HG03520 (cell line): ENCODE measurements around the gene ESRRG.

Experiments used
- ATAC-seq: cut with Tn5 transposase; IDR thresholded peaks from one replicate; pipeline ENCODE4 v1.9.1; 2021; ENCODE audit warnings: mild to moderate bottlenecking, moderate library complexity; ENCODE audit not compliant: unreplicated experiment

ESRRG gene

DNA sequence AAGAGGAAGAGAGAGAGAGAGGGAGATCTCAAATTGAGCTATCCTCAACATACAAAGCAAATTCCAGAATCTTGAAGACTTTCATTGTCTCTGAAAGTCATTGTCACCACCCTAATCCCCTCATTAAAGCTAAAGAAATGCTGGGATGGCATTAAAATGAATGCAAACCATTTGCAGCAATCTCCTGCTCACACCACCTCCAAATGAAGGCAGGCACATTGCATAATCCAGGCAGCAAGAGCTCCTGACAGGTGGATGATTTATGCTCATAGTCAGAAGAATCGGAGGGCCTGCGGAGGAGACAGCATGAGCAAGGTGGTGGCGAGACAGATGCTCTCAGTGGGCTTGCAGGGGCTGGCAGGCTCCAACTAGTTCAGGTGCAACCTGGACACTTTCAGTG is 90.2 kb downstream of the ESRRG start:
- no peak for ATAC-seq

DNA sequence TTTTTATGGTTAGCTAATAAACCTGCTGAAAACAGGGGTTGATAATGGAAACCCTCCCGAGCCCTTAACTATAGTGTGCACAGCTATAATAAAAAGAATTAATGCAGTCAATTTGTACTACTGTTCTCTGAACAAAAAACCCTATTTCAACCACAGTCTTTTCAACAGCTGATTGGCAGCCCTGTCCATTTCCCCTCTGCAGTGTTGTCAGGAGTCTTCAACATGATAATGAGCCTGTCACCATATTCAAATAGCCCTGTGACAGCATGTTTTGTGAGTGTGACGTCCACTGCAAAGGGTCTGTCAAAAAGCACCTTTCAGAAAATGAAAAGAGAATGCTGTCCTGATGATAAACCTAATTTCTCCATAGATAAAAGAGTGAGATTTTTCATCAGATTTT is 92.7 kb downstream of the ESRRG start:
- no peak for ATAC-seq

GRCh38 chr1:216627252-216627651 is 96.0 kb downstream of the ESRRG start:
- ATAC-seq: no peak

GRCh38 chr1:216626394-216627067 is 96.7 kb downstream of the ESRRG start:
- no peak for ATAC-seq

DNA sequence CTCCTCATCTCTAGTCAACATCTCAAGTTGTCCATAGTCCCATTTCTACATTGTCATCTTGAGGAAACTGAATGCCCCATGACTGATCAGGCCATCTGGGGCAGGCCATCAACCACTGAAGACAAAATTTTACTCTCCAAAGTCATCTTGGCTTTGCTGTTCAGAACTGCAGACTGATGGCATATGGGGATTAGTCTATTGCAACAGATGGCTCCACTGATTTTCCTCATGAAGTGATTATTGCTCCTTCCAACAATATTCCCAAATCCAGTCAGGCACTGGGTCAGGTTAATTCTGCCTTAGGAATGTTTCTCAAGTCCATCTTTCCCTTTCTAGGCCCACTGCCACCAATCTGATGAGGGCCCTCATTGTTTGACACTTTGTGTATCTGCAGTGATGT is 101.7 kb downstream of the ESRRG start:
- no peak for ATAC-seq

GRCh38 chr1:216617081-216617875 is 106.0 kb downstream of the ESRRG start:
- no peak for ATAC-seq

DNA sequence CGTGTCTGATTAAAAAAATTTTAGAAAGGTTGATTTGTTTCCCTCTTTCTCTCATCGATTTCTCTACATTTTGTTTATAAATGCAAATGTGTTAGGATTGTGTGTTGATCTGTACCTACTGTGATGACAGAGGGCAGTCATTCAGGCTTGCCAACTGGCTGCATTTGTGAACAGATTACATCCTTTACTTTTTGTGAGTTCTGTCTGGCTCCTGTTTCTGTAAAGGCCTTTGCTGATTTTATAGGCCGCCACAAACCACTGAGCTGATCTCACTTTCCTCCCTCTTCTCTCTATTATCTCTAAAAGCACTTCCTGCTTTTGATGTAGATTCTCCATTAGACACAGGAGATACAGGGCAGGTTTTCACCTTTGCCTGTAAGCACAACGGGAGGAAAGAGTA is 106.8 kb downstream of the ESRRG start:
- no peak for ATAC-seq

- ATAC-seq: no peak
These were observed 109.0 kb downstream of the ESRRG start for GRCh38 chr1:216614011-216614934.

DNA sequence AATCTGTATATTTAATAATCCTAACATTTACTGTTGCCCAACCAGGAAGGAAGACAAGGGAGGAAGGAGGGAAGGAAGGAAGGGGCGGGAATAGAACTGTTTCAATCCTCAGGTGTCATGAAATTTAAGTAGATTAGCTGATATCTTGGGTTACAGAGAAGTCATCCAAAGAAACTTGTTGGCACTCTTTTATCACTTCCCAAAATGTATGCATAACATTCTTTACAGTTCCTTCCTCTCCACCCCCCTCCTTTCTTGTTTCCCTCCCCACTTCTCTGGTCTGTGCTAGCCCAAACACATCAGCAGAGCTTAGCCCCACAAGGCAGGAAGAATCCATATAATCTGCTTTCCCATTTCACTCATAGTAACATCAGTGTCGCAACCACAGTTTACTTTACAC is 110.9 kb downstream of the ESRRG start:
- ATAC-seq: no peak

- ATAC-seq: no peak
These were observed 116.0 kb downstream of the ESRRG start for GRCh38 chr1:216607067-216607697.

- no peak for ATAC-seq
These were observed 117.1 kb downstream of the ESRRG start for GRCh38 chr1:216606047-216606637.

GRCh38 chr1:216604771-216605170 is 118.5 kb downstream of the ESRRG start:
- ATAC-seq: no peak

DNA sequence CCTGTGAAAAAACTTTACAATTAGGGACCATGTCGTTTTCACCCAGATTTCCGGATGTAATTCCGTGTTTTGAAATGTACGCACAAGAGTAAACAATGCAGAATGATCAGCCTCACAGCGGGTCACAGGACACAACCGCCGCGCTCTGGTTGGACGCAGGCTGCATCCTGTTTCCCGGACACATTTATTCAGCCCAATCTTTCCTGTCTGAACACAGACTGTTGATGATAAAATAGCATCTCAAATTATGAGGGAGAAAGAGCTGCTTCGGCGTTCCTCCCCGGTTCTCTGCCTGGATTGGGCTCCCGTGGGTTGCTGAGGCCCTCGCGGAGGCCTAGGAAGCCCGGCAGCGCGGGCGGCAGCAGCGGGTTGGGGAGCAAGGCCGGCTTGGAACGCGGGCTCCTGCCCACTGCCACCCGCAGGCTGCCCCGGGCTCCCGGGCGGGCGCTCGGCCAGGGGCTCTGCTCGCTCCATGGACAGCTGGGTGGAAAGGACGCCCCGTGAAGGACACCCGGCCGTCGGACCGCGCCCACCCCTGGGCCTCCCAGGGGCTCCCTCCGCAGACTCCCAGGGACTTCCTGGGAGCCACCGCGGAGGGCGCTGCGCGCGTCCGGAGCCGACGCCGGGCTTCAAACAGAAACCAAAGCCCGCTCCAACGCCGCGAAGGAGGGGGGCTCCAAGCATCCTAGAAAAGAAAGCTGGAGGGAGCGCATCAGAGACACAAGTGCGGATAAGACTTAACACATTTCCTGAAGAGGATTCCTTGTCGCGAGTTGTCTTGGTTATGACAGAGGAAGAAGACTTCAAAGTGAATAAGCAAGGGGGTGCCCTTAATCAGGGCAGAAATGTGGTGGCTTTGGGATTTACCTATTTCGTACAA is 122.3 kb downstream of the ESRRG start:
- ATAC-seq: peak; percentile 52

DNA sequence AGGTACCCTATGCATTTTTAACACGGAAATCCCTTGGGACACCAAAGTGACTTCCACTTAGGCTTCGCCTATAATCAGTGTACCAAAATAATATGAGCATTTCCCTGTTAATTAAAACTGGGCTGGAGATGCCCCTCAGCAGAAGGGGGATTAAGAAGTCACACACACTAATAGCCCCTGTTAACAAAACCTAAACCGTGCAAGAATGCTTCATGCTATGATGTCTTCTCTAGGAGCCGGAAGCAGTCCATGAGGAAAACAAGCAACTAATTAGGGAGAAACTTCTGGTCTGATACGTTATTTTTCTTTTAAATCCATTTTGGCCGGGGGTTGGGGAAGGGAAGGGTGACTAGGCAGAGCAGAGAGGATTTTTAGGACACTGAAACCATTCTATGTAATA is 123.4 kb downstream of the ESRRG start:
- ATAC-seq: no peak

GRCh38 chr1:216598448-216598847 is 124.8 kb downstream of the ESRRG start:
- no peak for ATAC-seq

GRCh38 chr1:216596281-216596862 is 126.9 kb downstream of the ESRRG start:
- ATAC-seq: no peak

DNA sequence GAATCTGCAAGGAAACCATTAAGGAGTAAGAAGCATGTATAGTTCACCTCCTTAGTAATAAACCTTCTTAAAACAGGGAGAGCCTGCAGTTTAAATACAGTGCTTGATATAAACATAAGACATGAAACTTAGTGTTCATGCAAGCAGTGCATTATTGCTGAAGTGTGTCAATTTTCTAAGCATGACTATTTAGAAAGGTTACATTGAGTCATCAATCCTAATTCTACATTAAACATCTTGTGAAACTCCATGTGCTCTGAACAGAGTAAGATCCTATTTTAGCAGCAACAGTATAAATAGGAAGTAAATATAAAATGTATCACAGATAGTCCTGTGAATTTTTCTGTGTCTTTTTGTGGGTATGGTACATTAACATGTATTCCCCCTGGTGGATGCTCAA is 135.5 kb downstream of the ESRRG start:
- ATAC-seq: no peak

GRCh38 chr1:216582151-216582550 is 141.1 kb downstream of the ESRRG start:
- no peak for ATAC-seq

DNA sequence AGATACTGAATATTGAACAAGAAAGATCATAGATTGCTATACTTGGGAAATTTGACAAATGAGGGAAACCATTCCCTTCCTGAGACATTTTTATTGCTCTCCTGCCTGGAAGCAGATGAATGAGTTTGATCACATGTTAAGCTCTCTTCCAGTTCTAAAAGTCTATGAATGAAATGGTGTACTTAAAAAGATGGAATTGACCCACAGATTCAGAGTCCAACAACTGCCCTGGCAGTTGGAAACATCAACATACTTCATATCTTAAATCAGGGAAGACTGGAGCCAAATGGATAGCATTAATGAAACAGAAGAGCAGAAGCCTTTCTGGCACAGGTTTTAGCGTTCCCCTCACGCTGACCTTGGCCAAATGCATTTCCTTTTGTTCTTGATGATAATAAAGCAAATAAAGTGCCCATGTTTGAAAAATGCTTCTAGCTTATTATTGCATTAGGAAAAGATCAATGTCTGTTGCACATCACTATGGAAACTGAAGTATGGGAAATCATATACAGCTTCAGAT is 142.6 kb downstream of the ESRRG start:
- no peak for ATAC-seq
